ENCODE data around the gene LSMEM2. TPM values are rescaled to one million over a fixed set of nuclear protein-coding genes. Genes with fewer than 3 reads are reported as not detected.
A peak's percentile ranks its signal among the peaks of the same experiment; 100 is the strongest.

LSMEM2 gene
- total RNA-seq, 1 donor from 2014 or later: not detected

DNA sequence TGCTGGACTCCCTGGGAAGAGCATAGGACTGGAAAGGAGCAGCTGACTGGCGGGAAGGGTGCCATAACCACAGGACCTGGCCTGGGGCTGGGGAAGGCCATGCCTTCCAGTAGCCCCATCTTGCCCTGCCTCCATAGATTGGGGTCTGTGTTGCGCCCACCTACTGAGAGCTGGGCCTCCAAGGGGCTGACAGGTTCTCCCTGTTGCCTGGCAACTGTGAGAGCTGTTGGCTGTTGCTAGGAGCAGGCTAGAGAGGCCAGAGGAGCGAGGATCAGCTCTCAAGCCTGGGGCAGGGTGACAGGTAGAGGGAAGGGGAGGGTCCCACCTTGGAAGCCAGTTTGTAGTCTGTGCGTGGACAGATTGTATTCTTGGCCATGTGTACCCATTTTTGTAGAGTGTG, 45.7 kb upstream of the LSMEM2 start:
- TF ChIP-seq, protein P1, sequence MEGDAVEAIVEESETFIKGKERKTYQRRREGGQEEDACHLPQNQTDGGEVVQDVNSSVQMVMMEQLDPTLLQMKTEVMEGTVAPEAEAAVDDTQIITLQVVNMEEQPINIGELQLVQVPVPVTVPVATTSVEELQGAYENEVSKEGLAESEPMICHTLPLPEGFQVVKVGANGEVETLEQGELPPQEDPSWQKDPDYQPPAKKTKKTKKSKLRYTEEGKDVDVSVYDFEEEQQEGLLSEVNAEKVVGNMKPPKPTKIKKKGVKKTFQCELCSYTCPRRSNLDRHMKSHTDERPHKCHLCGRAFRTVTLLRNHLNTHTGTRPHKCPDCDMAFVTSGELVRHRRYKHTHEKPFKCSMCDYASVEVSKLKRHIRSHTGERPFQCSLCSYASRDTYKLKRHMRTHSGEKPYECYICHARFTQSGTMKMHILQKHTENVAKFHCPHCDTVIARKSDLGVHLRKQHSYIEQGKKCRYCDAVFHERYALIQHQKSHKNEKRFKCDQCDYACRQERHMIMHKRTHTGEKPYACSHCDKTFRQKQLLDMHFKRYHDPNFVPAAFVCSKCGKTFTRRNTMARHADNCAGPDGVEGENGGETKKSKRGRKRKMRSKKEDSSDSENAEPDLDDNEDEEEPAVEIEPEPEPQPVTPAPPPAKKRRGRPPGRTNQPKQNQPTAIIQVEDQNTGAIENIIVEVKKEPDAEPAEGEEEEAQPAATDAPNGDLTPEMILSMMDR (IDR thresholded peaks at IDR 0.05; ENCODE audit: insufficient read depth, low read length, poor library complexity, severe bottlenecking): no peak
- Histone ChIP-seq H3K36me3 (ENCODE audit: control insufficient read depth, insufficient read depth, low read length) (no peaks in the 10 kb centered on the region), H3K27me3 (ENCODE audit: control insufficient read depth, insufficient read depth, low read length) (no peaks in the 10 kb centered on the region), H3K4me3 (ENCODE audit: low read depth, low read length) (no peak overlapping the region)
- no peak for DNase-seq (ENCODE audit: low read depth)

DNA sequence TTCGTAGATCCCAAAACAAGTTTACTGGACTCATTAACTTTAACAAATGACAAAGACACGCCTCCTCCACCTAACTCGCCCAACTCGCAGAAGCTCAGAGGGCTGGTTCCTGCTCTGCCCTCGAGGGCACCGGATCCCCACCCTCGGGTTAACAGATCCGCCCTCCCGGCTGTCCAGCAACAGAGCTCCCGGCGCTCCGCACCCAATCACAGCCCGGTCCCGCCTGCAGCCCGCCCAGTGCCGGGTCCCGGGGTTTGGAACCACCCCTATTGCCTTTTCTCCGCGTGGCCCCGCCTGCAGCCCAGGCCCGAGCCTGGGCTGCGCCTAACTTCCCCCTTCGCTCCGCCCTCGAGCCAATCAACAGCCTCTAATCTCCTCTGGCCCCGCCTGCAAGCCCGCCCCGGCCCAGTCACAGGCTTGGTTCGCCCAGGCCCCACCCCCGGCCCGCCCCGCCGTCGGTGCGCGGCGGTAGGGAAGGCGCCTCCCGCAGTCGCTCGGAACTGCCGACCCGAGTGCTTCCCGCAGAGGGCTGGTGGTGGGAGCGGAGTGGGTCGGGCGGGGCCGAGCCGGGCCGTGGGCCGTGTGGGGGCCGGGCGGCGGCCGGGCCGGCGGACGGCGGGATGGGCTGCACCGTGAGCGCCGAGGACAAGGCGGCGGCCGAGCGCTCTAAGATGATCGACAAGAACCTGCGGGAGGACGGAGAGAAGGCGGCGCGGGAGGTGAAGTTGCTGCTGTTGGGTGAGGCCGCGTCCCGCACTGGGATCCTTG, 43.0 kb upstream of the LSMEM2 start, which contains the start of gene GNAI2:
GNAI2 (plus strand) TSS at position 489 of the 768 bp plus-strand sequence; CDS start at position 621, 132 bp downstream.
- peak; percentile 92 for DNase-seq (ENCODE audit: low read depth)
- TF ChIP-seq, protein P1 (IDR thresholded peaks at IDR 0.05; ENCODE audit: insufficient read depth, low read length, poor library complexity, severe bottlenecking): no peak
- H3K36me3 ChIP-seq (ENCODE audit: control insufficient read depth, insufficient read depth, low read length): no peaks in the 10 kb centered on the region
- H3K27me3 ChIP-seq (ENCODE audit: control insufficient read depth, insufficient read depth, low read length): no peaks in the 10 kb centered on the region
- H3K4me3 ChIP-seq (ENCODE audit: low read depth, low read length): peak within 1 kb of the TSS; percentile 80

DNA sequence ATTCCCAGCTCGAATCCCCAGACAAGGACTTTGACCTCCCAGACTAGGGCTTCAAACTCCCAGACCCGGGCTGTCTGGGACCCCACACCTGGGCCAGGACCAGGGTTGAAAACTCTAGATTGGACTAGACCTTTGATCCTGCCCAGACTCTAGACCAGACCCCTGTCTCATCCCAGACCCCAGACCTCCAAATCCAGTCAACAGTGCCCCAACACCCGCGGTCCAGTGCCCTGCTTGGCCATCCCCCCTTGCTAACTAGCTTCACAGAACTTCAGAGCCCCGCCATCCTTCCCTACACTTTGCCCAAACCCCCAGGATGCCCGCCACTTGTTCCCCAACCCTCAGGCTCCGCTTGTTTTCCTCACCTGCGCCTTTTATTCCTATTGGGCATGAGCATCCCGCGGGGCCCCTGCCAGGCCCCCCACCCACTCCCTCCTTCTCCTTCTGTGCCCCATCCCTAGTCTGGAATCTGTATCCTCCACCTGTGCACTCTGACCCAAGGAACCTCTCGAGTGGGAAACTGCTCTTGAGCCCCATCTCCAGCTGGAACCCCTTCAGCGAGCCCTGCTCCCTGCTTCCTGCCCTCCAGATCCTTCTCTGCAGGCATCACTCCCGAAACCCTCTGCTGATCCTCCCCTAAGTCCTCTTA, 42.3 kb upstream of the LSMEM2 start:
- Histone ChIP-seq H3K4me3 (ENCODE audit: low read depth, low read length) (peak overlapping the region; percentile 80), H3K27me3 (ENCODE audit: control insufficient read depth, insufficient read depth, low read length) (no peaks in the 10 kb centered on the region), H3K36me3 (ENCODE audit: control insufficient read depth, insufficient read depth, low read length) (no peaks in the 10 kb centered on the region)
- no peak for DNase-seq (ENCODE audit: low read depth)
- TF ChIP-seq, protein P1 (IDR thresholded peaks at IDR 0.05; ENCODE audit: insufficient read depth, low read length, poor library complexity, severe bottlenecking): no peak

DNA sequence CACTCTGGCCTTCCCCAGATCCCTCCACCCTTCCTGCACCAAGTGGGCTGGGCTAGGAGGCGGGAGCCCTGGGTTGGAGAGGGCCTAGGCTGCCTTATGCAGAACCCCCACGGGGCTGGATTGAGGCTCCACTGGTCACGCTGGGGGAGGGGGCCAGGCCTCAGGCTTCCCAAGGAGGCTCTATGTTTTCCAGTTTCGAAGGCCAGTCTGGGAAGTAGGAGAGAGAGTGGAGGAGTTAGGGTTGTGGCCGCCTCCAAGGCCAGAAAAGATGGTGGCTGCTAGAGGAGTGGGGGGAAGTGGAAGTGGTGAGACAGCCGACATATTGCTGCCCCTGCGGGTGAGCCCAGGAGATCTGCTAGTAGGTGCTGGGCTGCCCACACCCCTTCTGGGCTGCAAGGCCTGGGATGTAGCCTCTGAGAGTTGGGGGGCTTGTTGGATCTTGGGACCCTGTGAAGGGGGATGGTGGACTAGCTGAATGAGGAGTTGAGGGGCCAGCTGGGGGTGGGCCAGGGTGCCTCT, 41.7 kb upstream of the LSMEM2 start:
- TF ChIP-seq, protein P1 (IDR thresholded peaks at IDR 0.05; ENCODE audit: insufficient read depth, low read length, poor library complexity, severe bottlenecking): no peak
- Histone ChIP-seq H3K27me3 (ENCODE audit: control insufficient read depth, insufficient read depth, low read length) (no peaks in the 10 kb centered on the region), H3K4me3 (ENCODE audit: low read depth, low read length) (peak overlapping the region; percentile 80), H3K36me3 (ENCODE audit: control insufficient read depth, insufficient read depth, low read length) (no peaks in the 10 kb centered on the region)
- DNase-seq (ENCODE audit: low read depth): no peak

DNA sequence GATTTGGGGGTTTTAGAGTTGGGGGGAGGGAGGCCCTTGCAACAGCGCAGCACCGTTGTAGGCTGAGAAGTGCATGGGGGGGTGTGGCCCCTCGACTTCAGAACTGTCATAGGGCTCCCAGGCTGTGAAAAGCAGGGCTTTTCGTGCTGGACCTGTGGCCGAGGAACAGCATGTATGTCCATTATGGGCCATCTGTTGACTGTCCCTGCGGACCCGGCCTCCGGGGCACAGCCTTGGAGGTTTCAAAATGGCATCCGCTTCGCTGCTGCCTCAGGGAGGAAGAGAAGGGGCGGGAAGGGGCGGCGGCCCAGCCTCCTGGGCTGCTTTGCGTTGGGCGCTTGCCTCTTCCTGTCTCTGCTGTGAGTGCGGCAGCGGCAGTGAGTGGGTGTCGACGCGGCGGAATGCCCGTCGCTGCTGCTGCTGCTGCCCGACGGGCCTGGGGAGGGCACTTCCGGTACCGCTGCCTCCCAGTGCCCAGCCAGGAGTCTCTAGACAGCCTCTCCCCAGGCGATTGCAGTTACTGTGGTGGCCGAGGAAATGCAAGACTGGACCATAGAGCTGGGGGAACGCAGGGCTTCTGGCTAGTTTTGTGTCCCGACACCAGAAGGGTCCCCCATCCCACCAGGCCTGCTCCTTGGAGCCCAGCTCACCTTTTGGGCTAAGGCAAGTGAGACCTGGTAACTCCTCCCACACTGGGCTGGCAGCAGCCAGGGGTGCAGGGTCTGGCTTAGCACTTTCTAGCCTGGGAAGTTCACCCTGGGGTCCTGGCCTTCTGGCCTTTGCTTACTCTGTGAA, 40.9 kb upstream of the LSMEM2 start:
- DNase-seq (ENCODE audit: low read depth): no peak
- TF ChIP-seq, protein P1 (IDR thresholded peaks at IDR 0.05; ENCODE audit: insufficient read depth, low read length, poor library complexity, severe bottlenecking): no peak
- Histone ChIP-seq H3K36me3 (ENCODE audit: control insufficient read depth, insufficient read depth, low read length) (no peaks in the 10 kb centered on the region), H3K4me3 (ENCODE audit: low read depth, low read length) (peak overlapping the region; percentile 80), H3K27me3 (ENCODE audit: control insufficient read depth, insufficient read depth, low read length) (no peaks in the 10 kb centered on the region)
